ENCODE data around the gene POT1. TPM values are rescaled to one million over a fixed set of nuclear protein-coding genes. Genes with fewer than 3 reads are reported as not detected.

Gene POT1
- total RNA-seq, 1 experiment from 2014 or later = 21.6 TPM

GRCh38 chr7:124945680-124946079, 16.1 kb upstream of the POT1 start:
- ChIA-PET POLR2A (no interaction called here), CTCF (interaction anchor here (1.0 kb wide), 1 partner anchor 371 kb away, joined by 3 read pairs; no protein-coding TSS in a partner anchor)
- H3K4me3 Mint-ChIP-seq (ENCODE audit: unreplicated experiment) = no peak overlapping the region
- no peaks in the 10 kb centered on the region; the same call in 1 of the 2 replicates for H3K27me3 ChIP-seq (replicated peaks; ENCODE audit: control insufficient read depth, insufficient read depth, low read length)
- BruUV-seq (replicated peaks) = no TSS peak
- no peaks in the 10 kb centered on the region; the same call in 1 of the 2 replicates for H3K9me3 ChIP-seq
- intact Hi-C loops (cut with micrococcal nuclease; ENCODE audit: unreplicated experiment) = no loop called here
- TF ChIP-seq, protein P1, sequence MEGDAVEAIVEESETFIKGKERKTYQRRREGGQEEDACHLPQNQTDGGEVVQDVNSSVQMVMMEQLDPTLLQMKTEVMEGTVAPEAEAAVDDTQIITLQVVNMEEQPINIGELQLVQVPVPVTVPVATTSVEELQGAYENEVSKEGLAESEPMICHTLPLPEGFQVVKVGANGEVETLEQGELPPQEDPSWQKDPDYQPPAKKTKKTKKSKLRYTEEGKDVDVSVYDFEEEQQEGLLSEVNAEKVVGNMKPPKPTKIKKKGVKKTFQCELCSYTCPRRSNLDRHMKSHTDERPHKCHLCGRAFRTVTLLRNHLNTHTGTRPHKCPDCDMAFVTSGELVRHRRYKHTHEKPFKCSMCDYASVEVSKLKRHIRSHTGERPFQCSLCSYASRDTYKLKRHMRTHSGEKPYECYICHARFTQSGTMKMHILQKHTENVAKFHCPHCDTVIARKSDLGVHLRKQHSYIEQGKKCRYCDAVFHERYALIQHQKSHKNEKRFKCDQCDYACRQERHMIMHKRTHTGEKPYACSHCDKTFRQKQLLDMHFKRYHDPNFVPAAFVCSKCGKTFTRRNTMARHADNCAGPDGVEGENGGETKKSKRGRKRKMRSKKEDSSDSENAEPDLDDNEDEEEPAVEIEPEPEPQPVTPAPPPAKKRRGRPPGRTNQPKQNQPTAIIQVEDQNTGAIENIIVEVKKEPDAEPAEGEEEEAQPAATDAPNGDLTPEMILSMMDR (IDR thresholded peaks at IDR 0.05; ENCODE audit: insufficient read depth in 1 of 2, low read depth in 1 of 2, low read length in 1 of 2, severe bottlenecking in 1 of 2, unreplicated experiment in 1 of 2) = no peak
- no peak overlapping the region for H3K4me3 ChIP-seq (ENCODE audit: low read depth, low read length)
- H3K4me1 Mint-ChIP-seq (ENCODE audit: low read depth, unreplicated experiment) = no peaks in the 10 kb centered on the region
- no peaks in the 10 kb centered on the region for H3K36me3 Mint-ChIP-seq (ENCODE audit: insufficient read depth, unreplicated experiment)
- peaks cover 5% of the 10 kb centered on the region for H3K27me3 Mint-ChIP-seq (ENCODE audit: insufficient read depth, unreplicated experiment)
- no peaks in the 10 kb centered on the region for H3K9me3 Mint-ChIP-seq (ENCODE audit: unreplicated experiment)
- no peak overlapping the region for H3K27ac Mint-ChIP-seq (ENCODE audit: unreplicated experiment)
- no peaks in the 10 kb centered on the region for H3K36me3 ChIP-seq (ENCODE audit: control insufficient read depth, insufficient read depth, low read length)
- no peaks in the 10 kb centered on the region for H3K4me1 ChIP-seq
- DNase-seq = no peak

- H3K27me3 ChIP-seq (replicated peaks; ENCODE audit: control insufficient read depth, insufficient read depth, low read length) = no peaks in the 10 kb centered on the region; the same call in 1 of the 2 replicates
- POLR2A ChIA-PET = no interaction called here
- H3K4me1 ChIP-seq = no peaks in the 10 kb centered on the region
- H3K4me1 Mint-ChIP-seq (ENCODE audit: low read depth, unreplicated experiment) = no peaks in the 10 kb centered on the region
- H3K36me3 ChIP-seq (ENCODE audit: control insufficient read depth, insufficient read depth, low read length) = no peaks in the 10 kb centered on the region
- no peak for DNase-seq
- peaks cover 5% of the 10 kb centered on the region for H3K27me3 Mint-ChIP-seq (ENCODE audit: insufficient read depth, unreplicated experiment)
- no TSS peak for BruUV-seq (replicated peaks)
- H3K27ac Mint-ChIP-seq (ENCODE audit: unreplicated experiment) = no peak overlapping the region
- TF ChIP-seq, protein P1 (IDR thresholded peaks at IDR 0.05; ENCODE audit: insufficient read depth in 1 of 2, low read depth in 1 of 2, low read length in 1 of 2, severe bottlenecking in 1 of 2, unreplicated experiment in 1 of 2) = no peak
- no peaks in the 10 kb centered on the region; the same call in 1 of the 2 replicates for H3K9me3 ChIP-seq
- no peaks in the 10 kb centered on the region for H3K9me3 Mint-ChIP-seq (ENCODE audit: unreplicated experiment)
- no peaks in the 10 kb centered on the region for H3K36me3 Mint-ChIP-seq (ENCODE audit: insufficient read depth, unreplicated experiment)
- H3K4me3 Mint-ChIP-seq (ENCODE audit: unreplicated experiment) = no peak overlapping the region
- no peak overlapping the region for H3K4me3 ChIP-seq (ENCODE audit: low read depth, low read length)
- intact Hi-C loops (cut with micrococcal nuclease; ENCODE audit: unreplicated experiment) = no loop called here
- CTCF ChIA-PET = no interaction called here
These were observed 13.8 kb upstream of the POT1 start for GRCh38 chr7:124943472-124943871.

- Histone ChIP-seq H3K36me3 (ENCODE audit: control insufficient read depth, insufficient read depth, low read length) (no peaks in the 10 kb centered on the region), H3K27me3 (replicated peaks; ENCODE audit: control insufficient read depth, insufficient read depth, low read length) (no peaks in the 10 kb centered on the region; the same call in 1 of the 2 replicates), H3K9me3 (no peaks in the 10 kb centered on the region; the same call in 1 of the 2 replicates), H3K4me3 (ENCODE audit: low read depth, low read length) (no peak overlapping the region), H3K4me1 (no peaks in the 10 kb centered on the region)
- CTCF ChIA-PET = no interaction called here
- Mint-ChIP-seq H3K27ac (ENCODE audit: unreplicated experiment) (no peak overlapping the region), H3K4me1 (ENCODE audit: low read depth, unreplicated experiment) (no peaks in the 10 kb centered on the region), H3K4me3 (ENCODE audit: unreplicated experiment) (no peak overlapping the region), H3K36me3 (ENCODE audit: insufficient read depth, unreplicated experiment) (no peaks in the 10 kb centered on the region), H3K27me3 (ENCODE audit: insufficient read depth, unreplicated experiment) (peaks cover under 1% of the 10 kb centered on the region), H3K9me3 (ENCODE audit: unreplicated experiment) (no peaks in the 10 kb centered on the region)
- DNase-seq = no peak
- POLR2A ChIA-PET = no interaction called here
- no TSS peak for BruUV-seq (replicated peaks)
- intact Hi-C loops (cut with micrococcal nuclease; ENCODE audit: unreplicated experiment) = no loop called here
- TF ChIP-seq, protein P1 (IDR thresholded peaks at IDR 0.05; ENCODE audit: insufficient read depth in 1 of 2, low read depth in 1 of 2, low read length in 1 of 2, severe bottlenecking in 1 of 2, unreplicated experiment in 1 of 2) = no peak
These were observed 12.8 kb upstream of the POT1 start for GRCh38 chr7:124942399-124942798.

All from Caco-2 (cell line).